Ovary (tissue), 9 donors: ENCODE measurements around the gene SLC25A11. TPM values are rescaled to one million over a fixed set of nuclear protein-coding genes. Genes with fewer than 3 reads are reported as not detected.

Experiments
- DNase-seq, 5 donors: peaks; one replicate each; pipeline ENCODE4 v3.0.0-alpha.2; 2019 to 2020
- H3K27ac ChIP-seq, 2 donors: fragments of 200-600 bp; one replicate each; pipeline versions ENCODE4 v1.5.1 to v1.8.0; 2019 to 2022
- H3K27me3 ChIP-seq: fragments of 200-600 bp; one replicate; pipeline ENCODE4 v1.8.0; 2022
- H3K36me3 ChIP-seq: fragments of 200-600 bp; sonication (generic); one replicate; pipeline ENCODE4 v1.5.1; 2019
- H3K4me1 ChIP-seq: one replicate; pipeline ENCODE4 v1.8.1; 2013; ENCODE audit warnings: mild to moderate bottlenecking, moderate library complexity; ENCODE audit not compliant: insufficient read depth
- H3K4me3 ChIP-seq: fragments of 200-600 bp; sonication (generic); one replicate; pipeline ENCODE4 v1.5.1; 2017
- H3K9me3 ChIP-seq, 2 donors: fragments of 200-600 bp in 1 of 2; sonication (generic) in 1 of 2; one replicate each; pipeline versions ENCODE4 v1.5.1 to v1.8.1; 2013 to 2019; ENCODE audit warnings: mild to moderate bottlenecking in 1 of 2, moderate library complexity in 1 of 2
- EP300 ChIP-seq: sonication (generic); formaldehyde crosslinking; IDR thresholded peaks from one replicate; pipeline ENCODE4 v1.6.1; 2017; ENCODE audit warnings: antibody characterized with exemption
- POLR2A ChIP-seq: fragments of 450-650 bp; IDR thresholded peaks from one replicate; pipeline ENCODE4 v1.6.1; 2017; ENCODE audit warnings: antibody characterized with exemption, mild to moderate bottlenecking, moderate library complexity
- WGBS, 3 donors: extraction: QIAGEN DNeasy Blood & Tissue Kit in 1 of 3; methylation state at CpG; one replicate each; pipeline versions ENCODE4 v1.1.5 to v1.1.7; 2013 to 2017; 5-methylcytosine and 5-hydroxymethylcytosine counted together
- intact Hi-C, 4 donors: fragments of 100-400 bp; cut with DNase I; formaldehyde crosslinking; loops; one replicate each; pipeline versions ENCODE4 v1.11.0 to v1.15.1; 2022 to 2023
- polyA plus RNA-seq, 2 donors: library from polyadenylated mRNA; stranded (reverse); fragments of 200-250 nt in 1 of 2; fragments of 350-450 nt in 1 of 2; fragmentation: Illumina TruSeq in 1 of 2; extraction: RNeasy Lipid Tissue Mini Kit (QIAGEN cat#74804) in 1 of 2; gene quantifications; one replicate each; pipeline ENCODE4 v1.2.3, GENCODE V29; 2013 to 2014
- total RNA-seq, 7 donors: library from RNA; depleted of rRNA in 2 of 7; stranded (reverse); fragments of >200 nt in 2 of 7; fragmentation: NEBNext Ultra II Directional in 3 of 7; extraction: Animal tissue kit (Norgen Biotek cat#: 25700) in 3 of 7; gene quantifications; one replicate each; pipeline versions ENCODE4 v1.1.0 to v1.2.4, GENCODE V29; 2016 to 2023
- TF ChIP-seq, protein P1 (sequence below), 3 donors: fragments of 450-650 bp in 2 of 3; fragments of 200-600 bp in 1 of 3; IDR thresholded peaks; one replicate each; pipeline versions ENCODE4 v1.5.1 to v1.8.0; 2016 to 2022; ENCODE audit warnings: antibody characterized with exemption in 3 of 3, mild to moderate bottlenecking in 1 of 3
- donor health status: DM: no; HTN: no; CAD: no; lungs with moderate emphysema.
- donor health status: DM: no; HTN: no; CAD: no.
- donor health status: Bipolar disorder and iron deficiency.
- donor health status: DM: yes; HTN: yes; CAD: no.
- donor health status: DM: no; HTN: no; CAD: no.
- donor health status: DM: yes; HTN: yes; CAD: no.

The SLC25A11 gene
- total and polyA plus RNA-seq, 9 donors, result 12.7 to 55.4 (median 42.3) TPM

DNA sequence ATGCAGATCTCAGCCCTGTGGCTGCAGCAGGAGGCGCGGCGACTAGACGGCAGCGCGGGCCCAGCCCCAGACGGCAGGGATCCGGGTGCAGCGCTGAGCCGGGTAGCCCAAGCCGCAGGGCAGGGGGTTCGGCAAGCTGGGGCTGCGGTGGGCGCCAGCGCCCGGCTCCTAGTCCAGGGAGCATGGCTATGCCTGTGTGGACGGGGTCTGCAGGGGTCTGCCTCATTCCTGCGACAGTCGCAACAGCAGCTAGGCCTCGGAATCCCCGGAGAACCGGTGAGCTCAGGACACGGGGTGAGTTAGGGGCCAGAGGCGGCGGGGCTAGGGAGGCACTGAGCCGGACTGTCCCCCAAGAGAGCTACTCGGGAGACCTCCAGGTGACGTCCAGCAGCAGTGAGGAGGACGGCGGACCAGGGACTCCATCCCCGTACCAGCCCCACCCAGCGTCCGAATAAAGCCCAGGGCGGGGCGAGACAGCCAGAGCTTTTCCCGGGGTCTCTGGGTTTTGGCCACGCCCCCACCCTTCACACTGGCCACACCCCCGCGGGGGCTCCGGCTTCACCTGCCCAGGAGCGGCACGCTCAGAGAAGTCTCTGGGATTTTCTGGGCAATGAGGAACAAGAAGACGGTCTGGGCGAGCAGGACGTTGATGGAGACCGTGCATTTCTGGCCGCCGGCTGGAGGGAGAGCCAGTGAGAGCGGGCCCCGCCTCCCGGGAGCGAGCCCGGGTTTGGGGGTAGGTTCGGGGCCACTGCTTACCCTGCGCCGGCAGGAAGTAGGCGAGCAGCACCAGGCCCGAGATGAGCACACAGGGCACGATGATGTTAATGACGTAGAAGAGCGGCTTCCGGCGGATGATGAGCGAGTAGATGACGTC lies 39.4 kb downstream of the SLC25A11 start:
- H3K27ac ChIP-seq, result no peak overlapping the region
- peak in 4 of 5 donors; percentile 23 to 64 (median 52) for DNase-seq
- H3K36me3 ChIP-seq, result no peaks in the 10 kb centered on the region
- H3K27me3 ChIP-seq, result no peaks in the 10 kb centered on the region
- H3K4me1 ChIP-seq, result peaks cover 11% of the 10 kb centered on the region
- intact Hi-C loops, result loop anchor here in 1 of 4 donors (5.0 kb wide), 1 partner anchor 113 kb away; the partner anchor contains the start of genes GLTPD2 and VMO1
- peak overlapping the region; percentile 39 for H3K4me3 ChIP-seq
- H3K9me3 ChIP-seq, result no peaks in the 10 kb centered on the region
- 70 to 84% (median 80%) methylated on average over 56 to 65 of the region's 65 CpGs for WGBS, 3 donors
- TF ChIP-seq, protein P1, sequence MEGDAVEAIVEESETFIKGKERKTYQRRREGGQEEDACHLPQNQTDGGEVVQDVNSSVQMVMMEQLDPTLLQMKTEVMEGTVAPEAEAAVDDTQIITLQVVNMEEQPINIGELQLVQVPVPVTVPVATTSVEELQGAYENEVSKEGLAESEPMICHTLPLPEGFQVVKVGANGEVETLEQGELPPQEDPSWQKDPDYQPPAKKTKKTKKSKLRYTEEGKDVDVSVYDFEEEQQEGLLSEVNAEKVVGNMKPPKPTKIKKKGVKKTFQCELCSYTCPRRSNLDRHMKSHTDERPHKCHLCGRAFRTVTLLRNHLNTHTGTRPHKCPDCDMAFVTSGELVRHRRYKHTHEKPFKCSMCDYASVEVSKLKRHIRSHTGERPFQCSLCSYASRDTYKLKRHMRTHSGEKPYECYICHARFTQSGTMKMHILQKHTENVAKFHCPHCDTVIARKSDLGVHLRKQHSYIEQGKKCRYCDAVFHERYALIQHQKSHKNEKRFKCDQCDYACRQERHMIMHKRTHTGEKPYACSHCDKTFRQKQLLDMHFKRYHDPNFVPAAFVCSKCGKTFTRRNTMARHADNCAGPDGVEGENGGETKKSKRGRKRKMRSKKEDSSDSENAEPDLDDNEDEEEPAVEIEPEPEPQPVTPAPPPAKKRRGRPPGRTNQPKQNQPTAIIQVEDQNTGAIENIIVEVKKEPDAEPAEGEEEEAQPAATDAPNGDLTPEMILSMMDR (IDR thresholded peaks at IDR 0.05), result no peak
- no peak for TF ChIP-seq POLR2A

DNA sequence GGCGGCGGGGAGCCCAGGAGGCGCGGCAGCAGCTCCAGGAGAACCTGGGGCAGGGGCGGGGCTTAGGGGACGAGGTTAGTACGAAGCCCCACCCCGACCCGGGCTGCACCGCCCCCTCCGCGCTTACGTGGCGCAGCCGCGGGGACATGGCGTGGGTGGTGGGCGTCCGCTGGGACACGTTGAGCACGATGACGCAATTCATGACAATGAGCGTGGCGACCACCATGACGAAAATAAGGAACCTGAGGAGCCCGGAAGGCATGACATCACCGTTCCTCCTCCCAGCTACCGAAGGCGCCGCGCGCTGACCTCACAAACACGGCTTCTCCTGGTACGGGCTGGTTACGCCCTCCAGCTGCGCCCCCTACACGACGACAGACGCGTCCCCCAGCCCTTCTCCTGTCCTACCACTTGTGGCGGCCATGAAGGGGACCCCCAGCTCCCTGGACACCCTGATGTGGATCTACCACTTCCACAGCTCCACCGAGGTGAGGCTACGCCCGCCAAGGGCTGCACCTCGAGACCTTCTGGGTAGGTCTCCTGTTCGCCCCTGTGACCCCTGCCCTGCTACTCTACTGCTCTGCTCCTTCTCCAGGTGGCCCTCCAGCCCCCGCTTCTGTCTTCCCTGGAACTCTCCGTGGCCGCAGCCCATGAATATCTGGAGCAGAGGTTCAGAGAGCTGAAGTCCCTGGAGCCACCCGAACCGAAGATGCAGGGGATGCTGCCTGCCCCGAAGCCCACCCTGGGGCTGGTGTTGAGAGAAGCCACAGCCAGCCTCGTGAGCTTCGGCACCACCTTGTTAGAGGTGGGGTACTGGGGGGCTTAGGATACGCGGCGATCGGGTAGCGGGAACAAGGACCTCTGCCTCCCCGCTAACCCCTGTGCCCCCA lies 40.3 kb downstream of the SLC25A11 start, which contains the start of gene C17orf107:
C17orf107 (plus strand) TSS at position 196 of the 890 bp plus-strand sequence; CDS start at position 423, 227 bp downstream.
- WGBS, 3 donors, result 16 to 31% (median 27%) methylated on average over 56 to 60 of the region's 60 CpGs
- Histone ChIP-seq H3K9me3 (no peaks in the 10 kb centered on the region), H3K4me3 (peak within 1 kb of the TSS; percentile 39), H3K36me3 (no peaks in the 10 kb centered on the region), H3K4me1 (peaks cover 11% of the 10 kb centered on the region), H3K27ac (peak within 1 kb of the TSS; percentile 66 to 77), H3K27me3 (no peaks in the 10 kb centered on the region)
- peak; percentile 84 to 93 (median 90) for DNase-seq
- intact Hi-C loops, result loop anchor here in 2 of 4 donors (5.0 kb wide), 2 partner anchors 112 to 167 kb away; partner anchors contain the start of genes GLTPD2 (in 1 of the 2), MED11 (in 1 of the 2) and VMO1 (in 1 of the 2)
- TF ChIP-seq, protein P1 (IDR thresholded peaks at IDR 0.05), result no peak
- TF ChIP-seq POLR2A (no peak), EP300 (no peak)

DNA sequence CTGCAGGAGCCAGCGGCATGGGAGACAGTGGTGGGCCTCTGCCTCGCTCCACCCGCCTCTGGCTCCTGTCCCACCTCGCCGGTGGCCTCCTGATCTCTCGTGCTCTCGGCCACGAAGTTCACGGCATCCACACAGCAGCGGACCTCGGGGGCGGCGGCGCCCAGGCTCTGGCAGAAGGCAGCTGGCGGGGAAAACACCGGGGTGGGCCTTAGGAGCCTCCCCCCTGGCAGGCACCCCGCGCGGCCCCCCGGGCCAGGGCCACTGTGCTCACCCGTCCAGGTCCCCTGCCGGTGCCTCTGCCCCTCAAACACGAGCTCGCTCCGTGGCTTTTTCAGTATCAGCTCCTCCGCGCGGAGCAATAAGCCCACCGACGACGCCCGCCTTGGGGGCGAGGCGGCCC lies 40.9 kb downstream of the SLC25A11 start:
- intact Hi-C loops, result loop anchor here in 1 of 4 donors (5.0 kb wide), 1 partner anchor 167 kb away; the partner anchor contains the start of gene MED11
- Histone ChIP-seq H3K27ac (peak overlapping the region; percentile 66 to 77), H3K9me3 (no peaks in the 10 kb centered on the region), H3K4me3 (peak overlapping the region; percentile 39), H3K4me1 (peaks cover 11% of the 10 kb centered on the region), H3K27me3 (no peaks in the 10 kb centered on the region), H3K36me3 (no peaks in the 10 kb centered on the region)
- 8 to 19% (median 12%) methylated on average over 32 to 34 of the region's 34 CpGs for WGBS, 3 donors
- TF ChIP-seq EP300 (no peak), POLR2A (no peak)
- TF ChIP-seq, protein P1 (IDR thresholded peaks at IDR 0.05), result no peak
- peak in 2 of 5 donors; percentile 47 to 77 for DNase-seq

DNA sequence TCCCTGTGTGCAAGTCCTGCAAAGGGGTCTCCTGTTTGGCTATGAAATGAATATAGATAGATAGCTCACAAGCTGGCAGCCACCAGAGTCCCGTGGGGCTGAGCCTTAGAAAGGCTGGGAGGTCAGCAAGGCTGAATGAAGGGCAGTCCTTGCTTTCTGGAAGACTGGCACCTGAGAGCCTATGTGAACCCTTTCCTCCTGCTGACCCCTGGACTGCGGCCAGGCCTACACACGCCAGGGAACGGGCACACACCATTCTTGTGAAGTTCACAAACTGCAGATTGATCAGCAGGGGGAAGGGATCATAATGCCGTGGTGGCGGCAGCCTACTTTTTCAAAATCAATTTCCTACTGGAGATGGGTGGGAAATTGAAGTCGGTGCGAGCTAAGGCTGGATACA lies 41.5 kb downstream of the SLC25A11 start:
- 56 to 91% (median 65%) methylated on average over 8 of the region's 8 CpGs for WGBS, 3 donors
- no peaks in the 10 kb centered on the region for H3K36me3 ChIP-seq
- no peak overlapping the region for H3K4me3 ChIP-seq
- peak in 3 of 5 donors; percentile 22 to 61 (median 36) for DNase-seq
- H3K27me3 ChIP-seq, result no peaks in the 10 kb centered on the region
- TF ChIP-seq, protein P1 (IDR thresholded peaks at IDR 0.05), result no peak
- TF ChIP-seq POLR2A (no peak), EP300 (no peak)
- H3K9me3 ChIP-seq, result no peaks in the 10 kb centered on the region
- intact Hi-C loops, result loop anchor here in 1 of 4 donors (5.0 kb wide), 1 partner anchor 166 kb away; the partner anchor contains the start of gene MED11
- peak overlapping the region in 1 of 2 donors; percentile 77 for H3K27ac ChIP-seq
- H3K4me1 ChIP-seq, result peaks cover 11% of the 10 kb centered on the region
